Adrenal gland (tissue), 19 donors: ENCODE results near the gene FOXO3B. TPM values are rescaled to one million over a fixed set of nuclear protein-coding genes. Genes with fewer than 3 reads are reported as not detected.
A peak's percentile ranks its signal among the peaks of the same experiment; 100 is the strongest.
"Not testable (repeated sequence)": the region's sequence is repeated elsewhere in the genome, so short reads cannot be mapped to it uniquely, and the experiment has no call there.

Experiments used
- DNase-seq, 7 donors: peaks; one replicate each; pipeline ENCODE4 v3.0.0-alpha.2; 2019 to 2020
- H3K27ac ChIP-seq, 5 donors: fragments of 200-600 bp; sonication (generic) in 4 of 5; 1 replicate in 3 of 5; 2 replicates in 2 of 5; pipeline versions ENCODE4 v1.5.1 to v1.8.0; 2016 to 2020; ENCODE audit warnings: mild to moderate bottlenecking in 1 of 5
- H3K27me3 ChIP-seq: fragments of 200-600 bp; 2 replicates; pipeline ENCODE4 v1.8.0; 2021
- H3K36me3 ChIP-seq, 2 donors: fragments of 200-600 bp; replicated peaks in 1 of 2; 1 replicate in 1 of 2; 2 replicates in 1 of 2; pipeline versions ENCODE4 v1.5.1 to v1.8.0; 2018 to 2022
- H3K4me1 ChIP-seq, 2 donors: fragments of 200-600 bp; replicated peaks in 1 of 2; 1 replicate in 1 of 2; 2 replicates in 1 of 2; pipeline versions ENCODE4 v1.5.1 to v1.8.0; 2018 to 2021
- H3K4me3 ChIP-seq, 4 donors: fragments of 200-600 bp; sonication (generic) in 3 of 4; one replicate each; pipeline ENCODE4 v1.5.1; 2016 to 2018
- H3K9me3 ChIP-seq, 3 donors: fragments of 200-600 bp; sonication (generic) in 1 of 3; replicated peaks in 1 of 3; 1 replicate in 2 of 3; 2 replicates in 1 of 3; pipeline versions ENCODE4 v1.5.1 to v1.8.0; 2016 to 2021
- POLR2A ChIP-seq, 2 donors: fragments of 450-650 bp; IDR thresholded peaks; one replicate each; pipeline ENCODE4 v1.6.1; 2017; ENCODE audit warnings: antibody characterized with exemption in 2 of 2, mild to moderate bottlenecking in 2 of 2, moderate library complexity in 1 of 2
- WGBS, 4 donors: extraction: QIAGEN DNeasy Blood & Tissue Kit in 2 of 4; methylation state at CpG; one replicate each; pipeline versions ENCODE4 v1.1.5 to v1.1.7; 2013 to 2017; 5-methylcytosine and 5-hydroxymethylcytosine counted together
- intact Hi-C, 2 donors: fragments of 100-400 bp; cut with DNase I; formaldehyde crosslinking; loops; one replicate each; pipeline versions ENCODE4 v1.14.1 to v1.15.0; 2022 to 2023
- long read RNA-seq, 10 donors: library from polyadenylated mRNA in 3 of 10; unstranded in 2 of 10; stranded (forward) in 1 of 10; transcript quantifications; one replicate each; pipeline ENCODE4 v2.0.0 and lab custom pipeline, GENCODE V29; 2021 to 2026
- polyA plus RNA-seq, 3 donors: library from polyadenylated mRNA; stranded (reverse); fragments of 200-250 nt in 2 of 3; fragments of 350-450 nt in 1 of 3; fragmentation: Illumina TruSeq in 1 of 3; extraction: RNeasy Lipid Tissue Mini Kit (QIAGEN cat#74804) in 1 of 3; gene quantifications; one replicate each; pipeline ENCODE4 v1.2.3, GENCODE V29; 2013 to 2014
- total RNA-seq, 9 donors: library from RNA; depleted of rRNA in 4 of 9; stranded (reverse); fragments of >200 nt in 4 of 9; fragments of 120-200 nt in 1 of 9; fragmentation: NEBNext Ultra II Directional in 1 of 9; extraction: Animal tissue kit (Norgen Biotek cat#: 25700) in 1 of 9; gene quantifications; one replicate each; pipeline versions ENCODE4 v1.1.0 to v1.2.4, GENCODE V29; 2013 to 2023
- donor health status: healthy with polysubstance abuse.
- donor health status: Bipolar disorder and iron deficiency.
- donor health status: DM: yes; HTN: yes; CAD: no.
- donor health status: DM: no; HTN: no; CAD: no.
- donor health status: DM: no; HTN: no; CAD: no.
- donor health status: DM: yes; HTN: yes; CAD: no.

The FOXO3B gene
- total RNA-seq (1 to 10 TPM in 8 of 9 donors, under 1 TPM in 1; 0.85 to 6.3 (median 3.5) TPM), polyA plus RNA-seq (1 to 10 TPM in 1 of 3 donors, under 1 TPM in 2; 0.57 to 1.0 (median 0.97) TPM)
- long read RNA-seq, donor 1, partial matches to known transcripts, result 0 of 1 reads
- long read RNA-seq, donor 1, other reads (novel, unspliced or antisense), result 0 of 1 reads
- long read RNA-seq, donor 2, partial matches to known transcripts, result 0 of 1 reads
- long read RNA-seq, donor 2, other reads (novel, unspliced or antisense), result 0 of 1 reads
- long read RNA-seq, donor 3, partial matches to known transcripts, result 0 of 1 reads
- long read RNA-seq, donor 3, other reads (novel, unspliced or antisense), result 0 of 1 reads
- long read RNA-seq, donor 4, result 0 reads
- long read RNA-seq, donor 5, partial matches to known transcripts, result 0 of 2 reads
- long read RNA-seq, donor 5, other reads (novel, unspliced or antisense), result 0 of 2 reads
- long read RNA-seq, donor 6, result 0 reads
- long read RNA-seq, donor 7, partial matches to known transcripts, result 0 of 2 reads
- long read RNA-seq, donor 7, other reads (novel, unspliced or antisense), result 0 of 2 reads
- long read RNA-seq, donor 8, partial matches to known transcripts, result 0 of 1 reads
- long read RNA-seq, donor 8, other reads (novel, unspliced or antisense), result 0 of 1 reads
- long read RNA-seq, donor 9, partial matches to known transcripts, result 0 of 3 reads
- long read RNA-seq, donor 9, other reads (novel, unspliced or antisense), result 0 of 3 reads
- long read RNA-seq, donor 10, result 0 reads

DNA sequence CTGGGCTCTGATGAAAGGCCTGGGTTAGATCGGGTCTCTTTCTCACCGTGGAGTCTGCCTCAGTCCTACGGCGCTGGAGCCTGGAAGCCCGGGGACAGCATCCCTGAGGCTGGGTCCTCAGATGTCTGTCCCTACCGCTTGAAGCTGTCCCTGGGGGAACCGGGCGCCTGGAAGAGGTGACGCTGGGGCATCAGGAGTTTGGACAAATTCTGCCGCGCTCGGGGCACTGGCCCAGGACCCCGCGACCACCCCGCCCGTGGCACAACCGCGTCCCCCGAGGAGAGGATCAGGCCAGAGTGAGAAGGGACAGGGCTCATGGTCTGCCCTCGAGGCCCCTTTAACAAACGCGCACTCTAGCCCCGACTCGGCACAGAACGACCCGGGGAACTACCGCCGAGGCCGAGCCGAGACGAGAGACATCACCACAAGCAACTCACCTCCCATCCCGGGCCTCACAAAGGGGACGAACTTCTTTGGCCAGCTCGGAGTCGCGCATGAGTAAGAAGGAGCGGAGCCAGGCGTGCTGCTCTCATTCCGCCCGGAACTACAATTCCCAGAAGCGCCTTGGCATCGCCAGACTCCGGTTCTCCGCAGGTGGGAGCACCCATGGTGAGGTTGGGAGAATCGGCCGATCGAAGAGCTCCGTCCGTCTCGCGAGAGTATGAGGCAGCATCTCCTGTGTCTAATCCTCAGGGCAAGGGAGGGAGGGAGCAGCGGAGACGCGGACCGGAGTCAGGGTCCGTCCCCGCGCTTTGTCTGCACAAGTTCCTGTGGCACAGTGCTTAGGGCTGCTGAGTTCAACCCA is at the start of gene FOXO3B:
Gene FOXO3B (minus strand): TSS at position 548 of the 805 bp plus-strand sequence. CDS start 663 bp downstream, outside the sequence.
- intact Hi-C loops, H3K9me3 ChIP-seq, H3K27me3 ChIP-seq, H3K36me3 ChIP-seq, H3K4me1 ChIP-seq: not testable (repeated sequence)
- TF ChIP-seq POLR2A (IDR thresholded peaks at IDR 0.05), result peak in 1 of 2 donors; percentile 19
- H3K4me3 ChIP-seq, result peak within 1 kb of the TSS in 3 of 4 donors; percentile 18 to 54 (median 22)
- peak within 1 kb of the TSS in 2 of 5 donors; percentile 8 to 61 for H3K27ac ChIP-seq
- peak; percentile 72 to 97 (median 92) for DNase-seq
- 0% methylated on average over 4 to 53 of the region's 58 CpGs; no CpG with 5 or more reads in 1 of the 4 donors for WGBS, 4 donors

DNA sequence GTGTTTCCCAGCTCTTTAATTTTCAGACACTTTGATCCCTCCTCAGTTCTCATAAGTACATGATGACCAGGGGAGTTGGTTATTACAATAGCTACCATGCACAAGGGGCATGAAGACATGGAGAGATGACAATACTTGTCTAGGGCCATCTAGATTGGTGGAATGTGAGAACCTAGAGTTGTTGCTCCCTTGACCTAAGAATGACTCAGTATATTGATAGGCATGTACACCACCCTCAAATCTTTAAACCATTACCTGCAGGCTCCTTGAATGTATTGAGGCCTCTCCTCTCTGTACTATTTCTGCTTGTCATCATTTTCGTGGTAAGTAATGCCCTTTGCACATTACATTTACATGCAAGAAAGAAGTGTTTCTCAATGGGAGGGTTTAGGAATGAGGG is 41.4 kb upstream of the FOXO3B start:
- H3K4me3 ChIP-seq, H3K36me3 ChIP-seq, H3K4me1 ChIP-seq, H3K27ac ChIP-seq, H3K27me3 ChIP-seq, intact Hi-C loops, DNase-seq, H3K9me3 ChIP-seq: not testable (repeated sequence)
- WGBS, 4 donors, result 83 to 100% (median 94%) methylated on average over 1 of the region's 1 CpG

DNA sequence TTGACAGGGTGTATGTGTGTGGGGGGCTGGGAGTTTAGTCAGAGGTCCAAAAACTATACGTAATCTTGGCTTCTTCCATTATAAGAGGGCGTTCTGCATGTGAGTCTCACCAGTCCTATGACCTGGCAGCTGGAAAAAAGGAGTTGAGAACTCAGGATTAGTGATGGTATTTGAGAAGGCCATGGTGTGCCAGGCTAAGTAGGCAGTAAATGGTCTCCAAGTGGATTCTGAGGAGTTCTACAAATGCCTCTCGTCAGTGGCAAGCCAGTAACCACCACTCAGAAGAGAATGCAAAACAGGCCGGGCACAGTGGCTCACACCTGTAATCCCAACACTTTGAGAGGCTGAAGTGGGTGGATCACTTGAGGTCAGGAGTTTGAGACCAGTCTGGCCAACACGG is 40.5 kb upstream of the FOXO3B start:
- H3K27ac ChIP-seq, H3K4me1 ChIP-seq, H3K36me3 ChIP-seq, intact Hi-C loops, H3K4me3 ChIP-seq, DNase-seq, H3K27me3 ChIP-seq, H3K9me3 ChIP-seq: not testable (repeated sequence)
- 70 to 93% (median 82%) methylated on average over 4 to 5 of the region's 5 CpGs for WGBS, 4 donors

DNA sequence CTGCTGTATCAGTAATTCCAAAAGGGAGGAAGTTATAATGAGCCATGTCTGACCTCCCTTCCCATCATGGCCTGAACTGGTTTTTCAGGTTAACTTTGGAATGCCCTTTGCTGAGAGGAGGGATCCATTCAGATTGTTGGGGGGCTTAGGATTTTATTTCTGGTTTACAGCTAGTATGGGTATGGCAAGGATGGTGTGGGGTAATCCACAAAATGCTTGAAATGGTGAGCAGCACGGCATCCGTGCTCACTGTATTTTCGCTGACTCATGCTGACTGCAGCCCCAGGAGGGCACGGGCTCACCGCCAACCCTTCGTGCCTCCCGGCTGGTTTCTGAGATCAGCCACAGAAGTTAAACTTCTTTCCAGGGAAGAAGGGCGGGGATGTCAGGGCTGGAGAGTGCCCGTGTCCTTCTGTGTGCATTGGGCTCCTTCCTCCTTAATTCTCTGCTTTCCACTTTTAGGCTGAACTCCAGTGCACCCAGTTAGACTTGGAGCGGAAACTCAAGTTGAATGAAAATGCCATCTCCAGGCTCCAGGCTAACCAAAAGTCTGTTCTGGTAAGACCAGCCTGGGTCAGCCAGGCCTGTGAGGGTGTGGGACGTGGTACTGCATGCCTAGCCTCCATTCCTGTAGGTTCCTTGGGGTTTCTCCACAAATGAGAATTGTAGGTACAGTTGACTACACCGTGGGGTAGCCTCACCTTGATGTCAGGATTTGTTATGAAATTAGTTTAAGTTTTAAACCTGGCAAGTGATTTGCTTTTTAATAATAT is 39.8 kb upstream of the FOXO3B start:
- WGBS, 4 donors, result 70 to 78% (median 72%) methylated on average over 1 of the region's 12 CpGs
- intact Hi-C loops, H3K4me1 ChIP-seq, H3K27me3 ChIP-seq, H3K9me3 ChIP-seq, H3K4me3 ChIP-seq, DNase-seq, H3K36me3 ChIP-seq: not testable (repeated sequence)
- H3K27ac ChIP-seq, result peak overlapping the region in 1 of 5 donors; percentile 58

DNA sequence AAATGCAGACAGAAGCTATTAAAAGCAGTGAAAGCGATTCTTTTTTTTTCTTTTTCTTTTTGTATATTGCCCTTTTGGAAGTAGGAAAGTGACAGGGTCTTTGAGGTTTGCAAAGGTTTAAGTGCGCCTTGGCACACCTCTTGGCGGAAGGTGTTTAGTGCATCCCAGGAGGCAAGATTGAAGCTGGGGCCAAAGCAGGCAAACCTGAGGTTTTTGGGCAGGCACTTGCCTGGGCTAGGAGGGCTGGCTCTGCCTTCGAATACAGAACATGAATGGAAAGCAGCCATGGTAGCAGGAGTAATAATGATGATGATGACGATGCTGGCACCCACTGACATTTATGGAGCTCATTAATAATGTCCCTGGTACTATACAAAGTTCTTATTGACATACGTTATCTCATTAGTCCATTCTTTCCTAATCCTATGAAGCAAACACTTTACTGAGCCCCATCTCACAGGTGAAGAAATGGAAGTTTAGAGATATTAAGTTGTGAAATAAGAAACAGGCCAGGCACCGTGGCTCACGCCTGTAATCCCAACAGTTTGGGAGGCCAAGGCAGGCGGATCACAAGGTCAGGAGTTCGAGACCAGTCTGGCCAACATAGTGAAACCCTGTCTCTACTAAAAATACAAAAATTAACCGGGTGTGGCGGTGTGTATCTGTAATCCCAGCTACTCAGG is 37.5 kb upstream of the FOXO3B start:
- H3K27me3 ChIP-seq, H3K4me3 ChIP-seq, intact Hi-C loops, H3K27ac ChIP-seq, H3K9me3 ChIP-seq, H3K4me1 ChIP-seq, DNase-seq, H3K36me3 ChIP-seq: not testable (repeated sequence)
- WGBS, 4 donors, result 87 to 92% (median 89%) methylated on average over 10 to 12 of the region's 12 CpGs

DNA sequence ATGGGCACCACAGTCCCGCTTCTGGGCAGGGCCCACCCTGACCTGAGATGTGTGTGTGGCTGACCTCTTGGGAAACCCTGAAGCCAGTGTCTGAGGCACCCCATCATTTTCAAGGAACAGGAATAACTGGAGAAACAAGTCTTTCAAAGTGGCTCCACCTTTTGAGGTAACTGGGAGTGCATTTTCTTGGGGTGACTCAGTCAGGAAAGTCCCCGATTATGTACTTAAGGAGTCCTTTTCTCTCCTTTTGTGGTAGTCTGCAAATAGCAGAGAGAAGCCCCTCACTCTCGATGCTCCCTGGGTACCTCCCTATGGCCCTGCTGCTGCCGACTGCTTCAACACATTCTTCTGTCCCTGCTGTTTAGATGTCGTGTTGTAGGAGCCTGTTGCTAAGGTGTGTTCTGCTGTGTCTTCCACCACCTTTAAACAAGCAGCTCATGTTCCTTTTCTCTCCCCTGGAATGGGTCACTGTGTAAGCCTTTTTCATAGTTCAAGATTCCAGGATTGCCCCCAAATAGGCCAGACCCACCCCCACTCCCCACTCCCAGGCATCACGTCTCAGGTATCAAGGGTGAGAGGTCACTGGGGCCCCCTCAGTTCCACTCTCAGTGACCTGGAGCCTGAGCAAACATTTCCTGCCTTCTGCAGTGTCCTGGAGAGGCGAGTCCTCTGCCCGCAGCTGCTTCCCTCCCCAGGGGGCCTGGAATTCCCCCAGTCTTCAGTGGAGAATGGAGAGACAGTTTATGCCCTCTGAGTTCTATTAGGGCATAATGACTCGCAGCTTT is 36.7 kb upstream of the FOXO3B start:
- H3K27ac ChIP-seq, H3K9me3 ChIP-seq, H3K36me3 ChIP-seq, H3K4me1 ChIP-seq, H3K4me3 ChIP-seq, DNase-seq, H3K27me3 ChIP-seq, intact Hi-C loops: not testable (repeated sequence)
- WGBS, 4 donors, result 78 to 88% (median 82%) methylated on average over 6 to 8 of the region's 9 CpGs
